ENCODE data around the gene PHOX2A.

The PHOX2A gene

GRCh38 chr11:72247584-72247983 lies 3.6 kb upstream of the PHOX2A start:
- TF ChIP-seq, protein P1, sequence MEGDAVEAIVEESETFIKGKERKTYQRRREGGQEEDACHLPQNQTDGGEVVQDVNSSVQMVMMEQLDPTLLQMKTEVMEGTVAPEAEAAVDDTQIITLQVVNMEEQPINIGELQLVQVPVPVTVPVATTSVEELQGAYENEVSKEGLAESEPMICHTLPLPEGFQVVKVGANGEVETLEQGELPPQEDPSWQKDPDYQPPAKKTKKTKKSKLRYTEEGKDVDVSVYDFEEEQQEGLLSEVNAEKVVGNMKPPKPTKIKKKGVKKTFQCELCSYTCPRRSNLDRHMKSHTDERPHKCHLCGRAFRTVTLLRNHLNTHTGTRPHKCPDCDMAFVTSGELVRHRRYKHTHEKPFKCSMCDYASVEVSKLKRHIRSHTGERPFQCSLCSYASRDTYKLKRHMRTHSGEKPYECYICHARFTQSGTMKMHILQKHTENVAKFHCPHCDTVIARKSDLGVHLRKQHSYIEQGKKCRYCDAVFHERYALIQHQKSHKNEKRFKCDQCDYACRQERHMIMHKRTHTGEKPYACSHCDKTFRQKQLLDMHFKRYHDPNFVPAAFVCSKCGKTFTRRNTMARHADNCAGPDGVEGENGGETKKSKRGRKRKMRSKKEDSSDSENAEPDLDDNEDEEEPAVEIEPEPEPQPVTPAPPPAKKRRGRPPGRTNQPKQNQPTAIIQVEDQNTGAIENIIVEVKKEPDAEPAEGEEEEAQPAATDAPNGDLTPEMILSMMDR (conservative IDR thresholded peaks at IDR 0.05), result no peak
- H3K27ac ChIP-seq, result no peak overlapping the region

- H3K27ac ChIP-seq, result no peak overlapping the region
- TF ChIP-seq, protein P1 (conservative IDR thresholded peaks at IDR 0.05), result no peak
These were observed 1.4 kb upstream of the PHOX2A start for GRCh38 chr11:72245263-72245816.

- H3K27ac ChIP-seq, result no peak overlapping the region
- TF ChIP-seq, protein P1 (conservative IDR thresholded peaks at IDR 0.05), result no peak
These were observed 636 bp upstream of the PHOX2A start for GRCh38 chr11:72244361-72245262.

- no peak overlapping the region for H3K27ac ChIP-seq
- TF ChIP-seq, protein P1 (conservative IDR thresholded peaks at IDR 0.05), result no peak
These were observed 560 bp downstream of the PHOX2A start for GRCh38 chr11:72243173-72244059.

DNA sequence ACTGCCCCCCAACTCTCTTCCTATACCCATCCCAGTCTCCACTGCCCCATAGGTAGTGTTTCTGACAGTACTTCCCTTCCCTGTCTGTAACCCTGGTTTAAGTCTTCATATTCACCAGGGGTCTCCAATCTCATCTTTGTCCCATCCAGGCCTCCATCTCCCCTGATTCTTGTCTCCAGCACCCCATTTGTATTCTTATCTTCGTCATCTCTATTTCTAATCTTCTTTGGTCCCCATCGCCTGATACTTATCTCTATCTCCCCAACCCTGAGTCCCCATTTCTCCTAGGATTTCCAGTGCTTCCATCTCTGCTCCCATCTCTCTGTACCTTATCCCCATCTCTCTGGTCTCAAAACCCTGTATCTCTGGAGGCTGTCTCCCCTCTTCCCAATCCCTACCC lies 1.8 kb downstream of the PHOX2A start:
- no peak overlapping the region for H3K27ac ChIP-seq

GRCh38 chr11:72241291-72241781 lies 2.6 kb downstream of the PHOX2A start:
- H3K27ac ChIP-seq, result no peak overlapping the region
- TF ChIP-seq, protein P1 (conservative IDR thresholded peaks at IDR 0.05), result no peak

More for the DNA sequence above, 1.8 kb downstream of the PHOX2A start:
- TF ChIP-seq, protein P1 (conservative IDR thresholded peaks at IDR 0.05), result no peak
